Activated CD8-positive, alpha-beta memory T cell treated with anti-CD3 and anti-CD28 coated beads for 4 hours (primary cell): ENCODE measurements around the gene EBF3.

Experiments
- DNase-seq, 2 donors: peaks; one replicate each; pipeline ENCODE4 v3.0.0-alpha.2; 2020; ENCODE audit warnings: low read depth in 2 of 2

EBF3 gene

GRCh38 chr10:129853562-129853903 is 110.5 kb downstream of the EBF3 start:
- no peak for DNase-seq

GRCh38 chr10:129852829-129853561 is 111.1 kb downstream of the EBF3 start:
- no peak for DNase-seq

DNA sequence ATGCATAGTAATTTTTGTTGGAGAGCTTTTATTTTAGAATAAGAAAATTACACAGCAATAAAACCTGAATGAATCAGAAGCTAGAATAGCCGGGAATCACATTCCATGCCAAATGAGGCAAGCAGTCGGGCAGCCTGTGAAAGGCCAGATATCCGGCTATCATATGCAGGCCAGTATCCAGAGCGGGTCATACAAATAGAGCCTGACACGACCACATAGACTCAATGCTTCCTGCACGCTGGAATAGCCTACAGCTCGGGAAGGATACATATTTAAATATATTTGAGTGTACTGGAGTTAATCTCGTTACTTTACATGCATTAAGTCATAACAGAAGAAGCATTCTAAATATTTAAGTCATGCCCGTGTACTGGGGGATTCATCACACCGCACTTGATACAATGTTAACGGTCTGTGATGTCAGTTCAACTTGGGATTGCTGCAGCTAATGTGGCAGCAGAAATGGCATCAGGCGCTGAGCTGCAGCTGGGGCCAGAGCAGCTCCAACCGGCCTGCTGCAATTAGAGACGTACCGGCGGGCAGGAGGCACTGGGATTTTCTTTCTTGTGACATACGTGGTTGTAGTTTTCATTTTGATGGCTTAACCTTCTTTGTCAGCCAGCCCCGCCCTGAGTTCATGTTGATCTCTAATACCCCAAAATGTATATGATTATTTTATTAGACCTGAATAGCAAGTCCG is 112.0 kb downstream of the EBF3 start:
- DNase-seq: no peak

GRCh38 chr10:129850790-129851189 is 113.3 kb downstream of the EBF3 start:
- no peak for DNase-seq

DNA sequence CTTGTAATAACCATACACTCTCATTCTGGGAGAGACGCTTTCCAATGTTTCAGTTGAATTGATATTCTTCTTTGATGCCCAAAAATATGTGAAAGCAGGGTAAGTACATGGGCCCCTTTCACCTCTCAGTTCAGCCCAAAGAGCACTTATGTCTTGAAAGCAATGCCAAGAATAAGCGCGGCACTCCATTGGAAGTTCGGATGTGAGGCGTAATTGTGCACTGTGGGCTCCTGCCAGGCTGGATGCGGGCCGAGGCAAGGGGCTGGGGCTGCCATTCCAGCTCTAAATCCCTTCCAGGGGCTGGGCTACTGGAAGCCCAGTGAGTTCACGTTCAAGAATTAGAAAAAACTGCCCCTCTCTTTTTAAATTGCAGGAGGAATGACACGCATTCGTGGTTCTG is 113.8 kb downstream of the EBF3 start:
- DNase-seq: no peak

- DNase-seq: no peak
Observed at GRCh38 chr10:129849853-129850252, 114.2 kb downstream of the EBF3 start.

DNA sequence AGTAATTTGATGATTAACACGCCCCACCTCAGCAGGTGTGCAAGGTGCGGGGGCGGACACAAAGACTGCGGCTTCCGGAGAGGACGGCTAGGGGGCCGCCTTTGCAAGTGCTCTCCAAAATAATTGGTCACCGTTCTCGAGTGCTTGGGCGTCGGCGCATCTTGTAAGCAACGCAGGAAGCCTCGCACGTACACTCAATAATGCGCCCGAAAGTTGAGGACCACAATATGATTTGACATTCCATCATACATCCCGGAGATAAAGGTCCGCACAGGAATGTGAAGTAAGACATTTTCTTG is 114.7 kb downstream of the EBF3 start:
- DNase-seq: no peak

- no peak for DNase-seq
Observed at GRCh38 chr10:129848696-129849451, 115.2 kb downstream of the EBF3 start.

- DNase-seq: no peak
Observed at GRCh38 chr10:129847741-129848483, 116.2 kb downstream of the EBF3 start.

DNA sequence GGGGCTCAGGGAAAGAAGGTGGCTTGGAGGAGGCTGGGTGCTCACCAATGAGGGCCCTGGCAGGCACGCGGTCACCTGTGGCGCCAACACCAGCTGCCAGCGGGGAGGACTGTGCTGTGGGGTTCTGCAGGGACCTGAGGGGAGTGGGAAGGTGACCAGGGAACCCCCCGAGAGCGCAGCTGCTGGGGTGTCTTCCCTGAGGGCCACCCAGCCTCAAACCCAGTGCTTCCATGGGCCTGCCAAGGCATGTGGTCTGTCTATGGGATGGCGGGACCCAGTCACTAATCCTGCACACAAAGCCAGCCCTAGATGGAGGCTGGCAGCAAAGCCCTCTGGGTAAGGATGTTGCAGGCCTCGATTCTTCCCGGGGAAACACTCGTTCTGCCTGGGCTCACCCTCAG is 117.1 kb downstream of the EBF3 start:
- no peak for DNase-seq

DNA sequence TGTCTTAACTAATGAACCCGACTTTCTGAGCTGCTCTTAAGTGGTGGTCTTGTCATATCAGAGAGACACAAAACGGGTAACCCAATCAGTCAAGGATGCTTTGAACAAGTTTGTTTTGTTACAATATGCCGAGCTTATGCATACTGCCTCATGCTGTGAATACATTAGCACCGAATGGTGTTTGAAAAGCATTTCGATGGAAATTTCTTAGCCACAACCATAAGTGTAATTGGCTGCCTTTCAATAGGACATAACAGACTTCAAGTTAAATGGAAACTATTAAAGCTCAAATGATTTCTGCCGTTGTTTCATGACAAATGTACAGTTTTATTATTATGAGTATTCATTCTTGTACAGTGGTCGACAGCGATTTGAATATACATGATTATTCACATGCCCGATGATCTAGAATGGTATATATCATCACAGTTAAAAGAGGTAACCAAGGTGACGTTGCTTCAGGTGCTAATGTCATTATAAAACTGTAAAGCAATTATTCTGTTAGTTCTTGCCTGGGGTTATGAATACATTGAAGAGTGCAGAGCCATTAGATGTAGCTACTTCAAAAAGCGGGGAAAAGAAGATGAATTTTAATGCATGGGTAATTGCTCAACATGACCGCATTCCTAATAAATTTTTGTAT is 118.8 kb downstream of the EBF3 start:
- DNase-seq: no peak

GRCh38 chr10:129844216-129844766 is 119.8 kb downstream of the EBF3 start:
- no peak for DNase-seq

DNA sequence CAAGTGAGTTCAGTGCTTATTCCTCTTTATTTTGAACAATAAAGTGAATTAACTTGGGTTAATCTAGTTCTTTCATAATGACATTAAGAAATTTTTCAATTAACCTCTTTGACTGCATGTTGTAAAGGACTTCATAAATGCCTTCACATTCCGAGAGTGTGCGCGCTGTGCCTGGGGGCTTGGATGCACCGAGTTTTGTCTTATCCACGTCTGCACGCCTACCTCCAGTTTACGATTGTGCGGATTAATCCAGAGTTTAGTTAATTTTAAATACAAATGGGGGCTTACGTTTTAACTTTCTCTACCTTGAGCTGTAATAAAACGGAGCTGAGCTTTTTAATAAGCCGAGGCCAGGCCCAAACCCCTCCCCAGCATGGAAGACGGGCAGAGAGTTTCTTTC is 120.4 kb downstream of the EBF3 start:
- no peak for DNase-seq

- no peak for DNase-seq
Observed at GRCh38 chr10:129843131-129843541, 120.9 kb downstream of the EBF3 start.

GRCh38 chr10:129842031-129842430 is 122.0 kb downstream of the EBF3 start:
- no peak for DNase-seq

GRCh38 chr10:129841590-129841989 is 122.5 kb downstream of the EBF3 start:
- no peak for DNase-seq

DNA sequence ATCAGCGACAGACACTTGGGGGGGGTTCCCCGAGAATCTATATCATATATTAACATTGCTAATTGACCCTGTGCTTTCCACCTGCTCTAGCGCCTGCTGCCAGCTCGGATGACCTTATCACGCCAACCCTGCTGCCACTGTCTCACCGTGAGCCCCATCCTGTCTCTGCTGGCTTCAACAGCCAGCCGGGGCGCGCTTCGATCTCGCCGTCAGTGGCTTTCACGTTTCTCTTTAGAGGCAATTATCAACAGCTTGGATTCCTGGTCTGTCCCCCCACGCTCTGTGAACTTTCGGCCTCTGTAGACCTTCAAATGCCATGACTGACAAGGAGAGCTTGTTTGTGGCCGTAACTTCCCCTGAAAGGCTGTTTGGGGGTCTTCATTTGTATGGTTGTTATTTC is 123.0 kb downstream of the EBF3 start:
- DNase-seq: no peak

DNA sequence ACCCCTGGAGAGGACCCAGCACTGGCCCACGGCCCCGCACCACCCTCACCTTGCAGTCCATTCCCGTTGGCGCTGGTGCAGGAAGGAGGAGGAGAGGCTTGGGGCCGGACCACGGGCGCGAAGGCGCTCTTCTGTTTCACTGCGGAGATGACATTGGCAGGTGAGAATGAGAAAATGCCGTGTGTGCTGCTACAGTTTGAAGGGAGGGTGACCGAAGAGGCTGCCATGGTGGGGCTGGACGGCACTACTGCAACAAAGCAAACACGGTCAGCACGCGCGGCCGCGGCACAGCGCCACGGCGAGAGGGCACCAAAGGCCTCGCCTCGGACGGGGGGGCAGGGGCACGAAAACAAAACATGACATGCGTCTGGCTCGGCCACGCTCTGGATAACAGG is 123.9 kb downstream of the EBF3 start:
- DNase-seq: no peak

GRCh38 chr10:129839285-129840195 is 124.5 kb downstream of the EBF3 start:
- no peak for DNase-seq

DNA sequence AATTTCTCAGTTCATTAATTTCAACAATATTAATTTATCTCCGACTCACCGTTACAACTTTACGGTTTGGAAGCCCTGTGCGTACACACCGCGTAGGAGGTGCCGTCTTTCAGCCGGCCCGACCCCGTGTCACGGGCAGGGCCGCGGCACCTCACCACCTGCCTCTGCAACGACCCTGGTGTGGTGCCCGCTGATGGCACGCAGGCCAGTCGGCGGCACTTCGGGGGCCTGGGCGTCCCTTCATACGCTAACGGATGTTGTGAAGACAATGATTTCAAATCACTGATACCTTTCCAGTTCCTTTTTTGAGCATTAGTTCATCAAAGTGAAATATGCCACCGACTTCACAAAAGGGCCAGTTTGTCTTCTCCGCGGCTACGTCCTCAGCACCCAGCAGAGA is 125.3 kb downstream of the EBF3 start:
- DNase-seq: no peak
